ENCODE results near the gene FASN. TPM values are rescaled to one million over a fixed set of nuclear protein-coding genes. Genes with fewer than 3 reads are reported as not detected.

The FASN gene
- total and polyA plus RNA-seq, 2 donors (not counting 3 experiments of a cell fraction or from before 2014, with no cell fraction given) = 101 to 360 TPM

GRCh38 chr17:82062076-82062983 lies 35.7 kb downstream of the FASN start:
- ChIA-PET POLR2A (no interaction called here), CTCF (interaction anchor here (1.0 kb wide), 1 partner anchor 103 kb away, joined by 3 read pairs; no protein-coding TSS in a partner anchor)
- intact Hi-C loops (cut with micrococcal nuclease) (no loop called here), dilution Hi-C loops (cut with MboI; ENCODE audit: extremely low pct_ligation_motif_present, low sequenced_read_pairs) (no loop called here)
- Histone ChIP-seq H3K27me3 (ENCODE audit: control insufficient read depth in 2 of 2, insufficient read depth in 2 of 2, low read length in 2 of 2) (no peaks in the 10 kb centered on the region), H3K9me3 (replicated peaks; ENCODE audit: control insufficient read depth, insufficient read depth, low read length) (no peaks in the 10 kb centered on the region), H3K36me3 (ENCODE audit: control insufficient read depth in 2 of 2, extremely low read depth in 1 of 2, insufficient read depth in 2 of 2, low read length in 2 of 2) (peaks cover 0 to 34% of the 10 kb centered on the region in 2 experiments), H3K79me2 (ENCODE audit: control insufficient read depth, insufficient read depth, low read length) (peaks cover 14% of the 10 kb centered on the region), H2AFZ (ENCODE audit: low read depth, low read length) (no peak overlapping the region), H3K4me1 (ENCODE audit: control insufficient read depth, extremely low read depth, insufficient read depth, low read length) (peaks cover 15% of the 10 kb centered on the region), H4K20me1 (replicated peaks; ENCODE audit: control insufficient read depth, extremely low read depth, insufficient read depth, low read length) (no peaks in the 10 kb centered on the region), H3K27ac (ENCODE audit: insufficient read depth, low read depth, low read length) (no peak overlapping the region), H3K9me1 (replicated peaks; ENCODE audit: control insufficient read depth, extremely low read depth, insufficient read depth, low read length) (no peaks in the 10 kb centered on the region), H3K4me3 (replicated peaks in 1 of 3; ENCODE audit: insufficient read depth in 1 of 3, low read depth in 1 of 3, low read length in 3 of 3) (no peak overlapping the region), H3K4me2 (ENCODE audit: insufficient read depth, low read length) (no peak overlapping the region), H3K9ac (replicated peaks; ENCODE audit: extremely low read depth, insufficient read depth, low read length) (no peak overlapping the region)
- BruUV-seq (replicated peaks) = no TSS peak
- FAIRE-seq = no peak
- no peak for DNase-seq (ENCODE audit: low read depth, low spot score)
- TF ChIP-seq CTCF (IDR thresholded peaks at IDR 0.05; ENCODE audit: extremely low read depth in 1 of 2, insufficient read depth in 1 of 2, low read depth in 1 of 2, low read length in 2 of 2) (no peak), FOS (IDR thresholded peaks at IDR 0.05; ENCODE audit: borderline replicate concordance, insufficient read depth, low read length) (no peak), JUN (IDR thresholded peaks at IDR 0.05; ENCODE audit: borderline replicate concordance, insufficient read depth, insufficient read length, low read depth) (no peak), EZH2 (IDR thresholded peaks at IDR 0.05; ENCODE audit: borderline replicate concordance, low read depth, low read length, severe bottlenecking) (no peak), MYC (IDR thresholded peaks at IDR 0.05; ENCODE audit: low read depth, low read length) (no peak), MAX (IDR thresholded peaks at IDR 0.05; ENCODE audit: insufficient read depth, insufficient read length) (no peak)
